ENCODE measurements around the gene C13orf42. TPM values are rescaled to one million over a fixed set of nuclear protein-coding genes. Genes with fewer than 3 reads are reported as not detected.

Gene C13orf42
- total RNA-seq, 1 donor: not detected

DNA sequence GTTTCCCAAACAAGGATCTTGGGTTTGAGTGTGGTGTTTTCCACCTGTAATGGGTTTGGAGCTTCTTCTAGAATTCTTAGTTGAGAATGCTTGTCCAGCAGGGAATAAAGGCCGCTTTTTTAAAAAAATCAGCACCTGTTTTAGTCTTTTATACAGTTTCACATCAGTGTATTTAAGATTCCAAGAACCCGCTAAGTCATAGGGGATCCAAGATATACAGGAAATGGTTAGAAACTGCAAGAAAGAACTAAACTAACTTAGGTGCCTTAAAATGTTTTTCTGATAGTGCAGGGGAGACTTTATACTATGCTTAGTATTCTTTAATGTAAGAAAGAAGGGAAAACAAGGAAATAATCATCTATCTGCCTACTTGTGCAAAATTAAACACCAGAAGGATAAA, 74.7 kb downstream of the C13orf42 start:
- Histone ChIP-seq H3K4me3 (ENCODE audit: low read length) (no peak overlapping the region), H3K4me1 (ENCODE audit: insufficient read depth, low read length) (no peaks in the 10 kb centered on the region), H3K9me3 (ENCODE audit: low read depth, low read length) (no peaks in the 10 kb centered on the region), H3K27me3 (ENCODE audit: insufficient read depth, low read length) (no peaks in the 10 kb centered on the region)

DNA sequence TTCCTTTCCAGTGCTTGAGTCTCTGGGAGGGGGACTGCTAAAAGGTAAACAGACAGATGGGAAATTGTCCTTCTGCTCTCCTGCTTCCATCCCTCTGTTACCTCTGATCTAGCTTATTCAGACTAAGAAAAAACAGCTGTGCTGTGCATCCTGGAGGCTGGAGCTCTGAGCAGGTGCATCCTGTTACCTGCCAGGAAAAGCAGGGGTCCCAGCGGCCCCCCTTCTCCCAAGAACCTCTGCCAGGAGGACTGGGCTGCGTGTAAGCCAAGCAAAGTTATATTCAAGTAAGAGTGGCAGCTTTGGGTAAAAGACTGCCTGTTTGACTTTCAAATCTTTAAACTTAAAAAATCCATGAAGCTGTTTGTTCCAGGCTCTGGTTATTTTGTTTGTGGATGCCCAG, 75.1 kb downstream of the C13orf42 start:
- Histone ChIP-seq H3K27me3 (ENCODE audit: insufficient read depth, low read length) (no peaks in the 10 kb centered on the region), H3K9me3 (ENCODE audit: low read depth, low read length) (no peaks in the 10 kb centered on the region), H3K4me1 (ENCODE audit: insufficient read depth, low read length) (no peaks in the 10 kb centered on the region), H3K4me3 (ENCODE audit: low read length) (no peak overlapping the region)

DNA sequence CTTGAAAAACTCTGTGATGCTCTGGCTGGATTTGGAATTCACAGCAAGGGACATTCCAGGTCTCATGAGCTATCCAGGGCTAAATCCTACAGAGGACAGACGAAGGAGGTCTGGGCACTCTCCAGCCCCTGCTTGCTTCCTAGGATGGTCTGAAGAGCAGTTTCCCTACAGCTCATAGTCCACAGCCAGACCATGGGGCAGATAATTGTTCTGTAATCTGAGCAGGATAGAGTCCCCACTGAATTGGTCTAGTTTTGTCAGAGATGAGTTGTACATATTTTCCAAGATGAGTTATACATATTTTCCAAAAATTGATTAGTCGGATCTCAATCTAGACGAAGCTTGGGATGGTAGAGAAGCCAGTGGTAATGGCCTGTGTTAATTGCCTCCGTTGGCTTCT, 75.6 kb downstream of the C13orf42 start:
- no peak overlapping the region for H3K4me3 ChIP-seq (ENCODE audit: low read length)
- H3K27me3 ChIP-seq (ENCODE audit: insufficient read depth, low read length): no peaks in the 10 kb centered on the region
- no peaks in the 10 kb centered on the region for H3K4me1 ChIP-seq (ENCODE audit: insufficient read depth, low read length)
- no peaks in the 10 kb centered on the region for H3K9me3 ChIP-seq (ENCODE audit: low read depth, low read length)

DNA sequence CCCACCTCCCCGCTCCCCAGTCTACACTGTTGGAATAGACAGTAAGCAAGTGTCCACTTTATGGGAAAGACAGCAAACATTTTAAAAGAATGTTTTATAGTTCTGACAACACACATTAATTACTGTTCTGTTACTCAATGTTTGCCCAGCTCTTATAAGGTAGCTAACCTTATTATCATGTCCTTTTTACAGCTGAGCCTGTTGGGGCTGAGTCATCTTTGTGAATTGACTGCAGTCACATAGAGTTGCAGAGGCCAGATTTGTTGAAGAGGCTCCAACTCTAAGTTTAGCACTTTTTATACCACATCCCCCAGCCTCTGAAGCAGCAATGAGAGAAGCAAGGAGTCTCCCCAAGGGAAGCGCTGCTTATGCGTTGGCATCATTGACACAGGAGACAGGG, 76.2 kb downstream of the C13orf42 start:
- Histone ChIP-seq H3K9me3 (ENCODE audit: low read depth, low read length) (no peaks in the 10 kb centered on the region), H3K4me1 (ENCODE audit: insufficient read depth, low read length) (no peaks in the 10 kb centered on the region), H3K27me3 (ENCODE audit: insufficient read depth, low read length) (no peaks in the 10 kb centered on the region), H3K4me3 (ENCODE audit: low read length) (no peak overlapping the region)

DNA sequence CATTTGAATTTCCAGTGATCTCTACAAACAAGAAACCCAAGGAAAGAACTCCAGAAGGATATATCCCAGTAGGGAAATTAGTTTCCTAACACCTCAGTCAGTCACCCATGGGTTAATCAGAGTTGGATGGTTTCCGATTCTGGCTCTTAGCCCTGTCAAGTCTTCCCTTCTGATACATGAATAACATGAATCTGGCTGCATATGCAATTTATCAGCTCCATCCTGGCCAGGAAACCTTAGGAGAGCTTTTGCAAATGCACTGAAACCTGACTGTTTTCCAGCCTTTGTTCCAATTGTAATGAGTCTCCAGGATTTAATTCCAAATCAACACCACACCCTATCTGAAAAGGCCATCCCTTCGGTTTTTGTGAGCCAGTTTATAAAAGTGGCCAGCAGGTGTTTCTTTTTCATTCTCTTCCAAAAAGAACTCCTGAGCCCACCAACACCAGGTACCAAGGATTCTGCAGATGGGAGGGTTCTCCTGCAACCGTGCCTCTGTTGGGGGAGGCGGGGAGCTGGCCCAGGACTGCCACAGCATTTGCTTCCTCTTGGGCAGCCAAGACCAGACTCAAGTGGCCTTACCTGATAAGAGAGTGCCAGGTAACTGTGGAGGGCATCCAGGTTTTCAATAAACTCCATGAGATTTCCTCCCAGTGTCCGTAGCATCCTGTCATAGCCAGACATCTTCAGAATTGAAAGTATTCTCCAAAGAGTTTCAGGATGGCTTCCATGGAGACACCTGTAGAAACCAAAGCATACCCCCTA, 77.5 kb downstream of the C13orf42 start:
- H3K4me1 ChIP-seq (ENCODE audit: insufficient read depth, low read length): no peaks in the 10 kb centered on the region
- H3K4me3 ChIP-seq (ENCODE audit: low read length): no peak overlapping the region
- H3K9me3 ChIP-seq (ENCODE audit: low read depth, low read length): no peaks in the 10 kb centered on the region
- H3K27me3 ChIP-seq (ENCODE audit: insufficient read depth, low read length): no peaks in the 10 kb centered on the region

DNA sequence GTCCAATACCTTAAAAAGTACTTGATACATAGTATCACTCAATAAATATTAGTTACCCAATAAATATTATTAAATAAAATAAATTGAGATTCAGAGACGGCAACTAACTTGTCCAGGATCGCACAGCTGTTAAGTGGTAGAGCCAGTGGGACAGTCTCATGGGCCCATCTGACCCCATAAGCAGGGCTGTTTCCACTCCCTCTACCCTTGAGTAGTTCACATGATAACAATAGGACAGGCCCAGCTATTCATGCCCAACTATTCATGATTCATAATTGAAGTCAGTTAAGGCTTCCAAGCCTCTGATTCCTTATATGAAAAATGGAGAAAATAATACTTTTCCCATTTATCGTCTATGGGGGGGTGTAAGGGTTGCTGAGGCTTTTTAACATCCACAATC, 78.2 kb downstream of the C13orf42 start:
- Histone ChIP-seq H3K4me1 (ENCODE audit: insufficient read depth, low read length) (no peaks in the 10 kb centered on the region), H3K4me3 (ENCODE audit: low read length) (no peak overlapping the region), H3K27me3 (ENCODE audit: insufficient read depth, low read length) (no peaks in the 10 kb centered on the region), H3K9me3 (ENCODE audit: low read depth, low read length) (no peaks in the 10 kb centered on the region)

Other genes starting within 250 kb of the C13orf42 start
- 139 TPM for gene RNASEH2B, start 201.5 kb downstream of the C13orf42 start, total RNA-seq
- gene FAM124A, start 111.1 kb upstream of the C13orf42 start, total RNA-seq: under 0.01 TPM
- 0.10 TPM for gene SERPINE3, start 228.4 kb upstream of the C13orf42 start, total RNA-seq

All from mononuclear cell (primary cell).